ENCODE data around the gene NTHL1.

DNA sequence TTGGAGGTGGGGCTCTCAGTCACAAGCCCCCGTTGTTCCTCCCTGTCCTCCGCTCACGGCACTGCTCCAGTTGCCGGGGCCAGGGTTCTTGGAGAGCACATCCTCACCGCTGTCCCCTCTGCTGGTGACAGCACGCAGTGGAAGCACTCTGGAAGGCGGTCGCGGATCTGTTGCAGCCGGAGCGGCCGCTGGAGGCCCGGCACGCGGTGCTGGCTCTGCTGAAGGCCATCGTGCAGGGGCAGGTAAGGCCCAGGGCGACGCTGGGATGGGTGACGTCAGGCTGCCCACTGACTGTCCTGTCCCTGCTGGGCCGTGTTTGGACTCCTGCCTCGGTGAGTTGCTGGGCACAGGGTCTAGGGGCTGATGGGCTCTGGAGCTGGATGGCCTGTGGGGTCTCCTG, 5.6 kb upstream of the NTHL1 start:
- TF ChIP-seq CTCF (IDR thresholded peaks at IDR 0.05), result no peak
- no peak for TF ChIP-seq POLR2A (IDR thresholded peaks at IDR 0.05)
